Ectodermal cell (in vitro differentiated cells): ENCODE results near the gene NR2C2.
"Not testable (repeated sequence)": the region's sequence is repeated elsewhere in the genome, so short reads cannot be mapped to it uniquely, and the experiment has no call there.

ENCODE experiments used
- H3K27ac ChIP-seq: 2 replicates; pipeline ENCODE4 v1.7.0; 2013; ENCODE audit warnings: mild to moderate bottlenecking, low read depth, low read length; ENCODE audit not compliant: insufficient read depth, poor library complexity, severe bottlenecking
- H3K27me3 ChIP-seq: 2 replicates; pipeline ENCODE4 v1.7.0; 2013; ENCODE audit warnings: mild to moderate bottlenecking, low read length; ENCODE audit not compliant: insufficient read depth, control insufficient read depth, poor library complexity, severe bottlenecking
- H3K36me3 ChIP-seq: one replicate; pipeline ENCODE4 v1.7.0; 2013; ENCODE audit warnings: low read length; ENCODE audit not compliant: control insufficient read depth, insufficient read depth
- H3K4me1 ChIP-seq: one replicate; pipeline ENCODE4 v1.7.0; 2013; ENCODE audit warnings: low read length; ENCODE audit not compliant: control insufficient read depth, insufficient read depth
- H3K4me3 ChIP-seq: 2 replicates; pipeline ENCODE4 v1.7.0; 2013; ENCODE audit warnings: low read depth, low read length, control low read depth; ENCODE audit not compliant: insufficient read depth
- H3K9me3 ChIP-seq: 2 replicates; pipeline ENCODE4 v1.7.0; 2013; ENCODE audit warnings: mild to moderate bottlenecking, low read length, moderate library complexity; ENCODE audit not compliant: control insufficient read depth
- WGBS, 2 experiments: methylation state at CpG; one replicate each; pipeline ENCODE4 v1.1.7; 2013; ENCODE audit warnings: missing lambda C conversion rate in 2 of 2; 5-methylcytosine and 5-hydroxymethylcytosine counted together

NR2C2 gene

GRCh38 chr3:14989943-14990779 is 42.8 kb downstream of the NR2C2 start:
- peaks cover 14% of the 10 kb centered on the region for H3K4me1 ChIP-seq
- no peaks in the 10 kb centered on the region for H3K9me3 ChIP-seq
- H3K27me3 ChIP-seq, result no peaks in the 10 kb centered on the region
- no peak overlapping the region for H3K4me3 ChIP-seq
- H3K27ac ChIP-seq, result no peak overlapping the region
- H3K36me3 ChIP-seq, result no peaks in the 10 kb centered on the region
- WGBS, 2 experiments, result 45 to 47% methylated on average over 3 of the region's 3 CpGs

GRCh38 chr3:14990780-14991148 is 43.4 kb downstream of the NR2C2 start:
- WGBS, 2 experiments, result 14 to 55% methylated on average over 1 to 2 of the region's 2 CpGs
- H3K4me3 ChIP-seq, result no peak overlapping the region
- no peaks in the 10 kb centered on the region for H3K36me3 ChIP-seq
- H3K4me1 ChIP-seq, result peaks cover 14% of the 10 kb centered on the region
- peak overlapping the region; percentile 13 for H3K27ac ChIP-seq
- no peaks in the 10 kb centered on the region for H3K9me3 ChIP-seq
- no peaks in the 10 kb centered on the region for H3K27me3 ChIP-seq

GRCh38 chr3:14991151-14991742 is 43.9 kb downstream of the NR2C2 start:
- Histone ChIP-seq H3K9me3 (no peaks in the 10 kb centered on the region), H3K4me1 (peaks cover 14% of the 10 kb centered on the region), H3K4me3 (no peak overlapping the region), H3K27me3 (no peaks in the 10 kb centered on the region), H3K27ac (peak overlapping the region; percentile 13), H3K36me3 (no peaks in the 10 kb centered on the region)
- 20 to 30% methylated on average over 1 of the region's 1 CpG for WGBS, 2 experiments

- peaks cover 14% of the 10 kb centered on the region for H3K4me1 ChIP-seq
- H3K27me3 ChIP-seq, result no peaks in the 10 kb centered on the region
- no peaks in the 10 kb centered on the region for H3K36me3 ChIP-seq
- no peak overlapping the region for H3K27ac ChIP-seq
- WGBS, 2 experiments, result 92 to 93% methylated on average over 7 of the region's 7 CpGs
- no peaks in the 10 kb centered on the region for H3K9me3 ChIP-seq
- no peak overlapping the region for H3K4me3 ChIP-seq
Observed at GRCh38 chr3:14991818-14992612, 44.6 kb downstream of the NR2C2 start.

- WGBS, 2 experiments, result 86% methylated on average over 1 of the region's 1 CpG; no CpG with 5 or more reads in 1 of the 2 experiments
- peaks cover 3% of the 10 kb centered on the region for H3K9me3 ChIP-seq
- H3K27ac ChIP-seq, result no peak overlapping the region
- no peaks in the 10 kb centered on the region for H3K4me1 ChIP-seq
- H3K4me3 ChIP-seq, result no peak overlapping the region
- no peaks in the 10 kb centered on the region for H3K27me3 ChIP-seq
- peaks cover 14% of the 10 kb centered on the region for H3K36me3 ChIP-seq
Observed at GRCh38 chr3:14997941-14998340, 50.6 kb downstream of the NR2C2 start.

GRCh38 chr3:14999182-14999581 is 51.8 kb downstream of the NR2C2 start:
- WGBS, 2 experiments, result 84 to 98% methylated on average over 6 of the region's 6 CpGs
- peaks cover 14% of the 10 kb centered on the region for H3K36me3 ChIP-seq

GRCh38 chr3:15007681-15008141 is 60.3 kb downstream of the NR2C2 start:
- Histone ChIP-seq H3K4me3 (no peak overlapping the region), H3K27ac (peak overlapping the region; percentile 23), H3K4me1 (no peaks in the 10 kb centered on the region), H3K9me3 (no peaks in the 10 kb centered on the region), H3K27me3 (no peaks in the 10 kb centered on the region), H3K36me3 (peaks cover 6% of the 10 kb centered on the region)
- 96 to 99% methylated on average over 4 of the region's 4 CpGs for WGBS, 2 experiments

More at GRCh38 chr3:14999182-14999581, 51.8 kb downstream of the NR2C2 start:
- H3K4me1 ChIP-seq, H3K27ac ChIP-seq, H3K27me3 ChIP-seq, H3K4me3 ChIP-seq, H3K9me3 ChIP-seq: not testable (repeated sequence)

- Histone ChIP-seq H3K4me3 (no peak overlapping the region), H3K9me3 (no peaks in the 10 kb centered on the region), H3K36me3 (peaks cover 15% of the 10 kb centered on the region), H3K4me1 (no peaks in the 10 kb centered on the region), H3K27me3 (no peaks in the 10 kb centered on the region), H3K27ac (no peak overlapping the region)
- 95 to 98% methylated on average over 5 of the region's 5 CpGs for WGBS, 2 experiments
Observed at GRCh38 chr3:15009167-15009566, 61.8 kb downstream of the NR2C2 start.

GRCh38 chr3:15010664-15011063 is 63.3 kb downstream of the NR2C2 start:
- Histone ChIP-seq H3K36me3 (peaks cover 14% of the 10 kb centered on the region), H3K27ac (no peak overlapping the region), H3K4me1 (no peaks in the 10 kb centered on the region), H3K4me3 (no peak overlapping the region), H3K27me3 (no peaks in the 10 kb centered on the region), H3K9me3 (no peaks in the 10 kb centered on the region)
- WGBS, 2 experiments, result 94 to 100% methylated on average over 1 of the region's 1 CpG

- Histone ChIP-seq H3K4me1 (no peaks in the 10 kb centered on the region), H3K36me3 (peaks cover 14% of the 10 kb centered on the region), H3K27ac (no peak overlapping the region), H3K9me3 (no peaks in the 10 kb centered on the region), H3K27me3 (no peaks in the 10 kb centered on the region), H3K4me3 (no peak overlapping the region)
- WGBS, 2 experiments, result 95 to 98% methylated on average over 5 of the region's 5 CpGs
Observed at GRCh38 chr3:15011174-15011573, 63.8 kb downstream of the NR2C2 start.
